ENCODE results near the gene PCDHGA4. TPM values are rescaled to one million over a fixed set of nuclear protein-coding genes. Genes with fewer than 3 reads are reported as not detected.

The PCDHGA4 gene
- total and polyA plus RNA-seq, 10 donors: 0.04 to 4.5 (median 2.0) TPM

DNA sequence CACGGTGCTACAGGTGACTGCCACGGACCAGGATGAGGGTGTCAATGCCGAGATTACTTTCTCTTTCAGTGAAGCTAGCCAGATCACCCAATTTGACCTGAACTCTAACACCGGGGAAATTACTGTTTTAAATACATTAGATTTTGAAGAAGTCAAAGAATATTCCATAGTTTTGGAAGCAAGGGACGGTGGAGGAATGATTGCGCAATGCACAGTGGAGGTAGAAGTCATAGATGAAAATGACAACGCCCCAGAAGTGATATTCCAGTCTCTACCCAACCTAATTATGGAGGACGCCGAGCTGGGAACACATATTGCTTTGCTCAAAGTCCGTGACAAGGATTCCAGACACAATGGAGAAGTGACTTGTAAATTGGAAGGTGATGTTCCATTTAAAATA lies 33.8 kb downstream of the PCDHGA4 start:
- no peak for DNase-seq
- H3K4me1 ChIP-seq: no peaks in the 10 kb centered on the region
- H3K27ac ChIP-seq: no peak overlapping the region
- H3K9me3 ChIP-seq: peaks cover 0 to 97% (median 96%) of the 10 kb centered on the region in 8 donors
- TF ChIP-seq POLR2AphosphoS5 (IDR thresholded peaks at IDR 0.05) (no peak), POLR2A (IDR thresholded peaks at IDR 0.05) (no peak)
- TF ChIP-seq, protein P1, sequence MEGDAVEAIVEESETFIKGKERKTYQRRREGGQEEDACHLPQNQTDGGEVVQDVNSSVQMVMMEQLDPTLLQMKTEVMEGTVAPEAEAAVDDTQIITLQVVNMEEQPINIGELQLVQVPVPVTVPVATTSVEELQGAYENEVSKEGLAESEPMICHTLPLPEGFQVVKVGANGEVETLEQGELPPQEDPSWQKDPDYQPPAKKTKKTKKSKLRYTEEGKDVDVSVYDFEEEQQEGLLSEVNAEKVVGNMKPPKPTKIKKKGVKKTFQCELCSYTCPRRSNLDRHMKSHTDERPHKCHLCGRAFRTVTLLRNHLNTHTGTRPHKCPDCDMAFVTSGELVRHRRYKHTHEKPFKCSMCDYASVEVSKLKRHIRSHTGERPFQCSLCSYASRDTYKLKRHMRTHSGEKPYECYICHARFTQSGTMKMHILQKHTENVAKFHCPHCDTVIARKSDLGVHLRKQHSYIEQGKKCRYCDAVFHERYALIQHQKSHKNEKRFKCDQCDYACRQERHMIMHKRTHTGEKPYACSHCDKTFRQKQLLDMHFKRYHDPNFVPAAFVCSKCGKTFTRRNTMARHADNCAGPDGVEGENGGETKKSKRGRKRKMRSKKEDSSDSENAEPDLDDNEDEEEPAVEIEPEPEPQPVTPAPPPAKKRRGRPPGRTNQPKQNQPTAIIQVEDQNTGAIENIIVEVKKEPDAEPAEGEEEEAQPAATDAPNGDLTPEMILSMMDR (IDR thresholded peaks at IDR 0.05 in 8 of 11, conservative IDR thresholded peaks at IDR 0.05 in 3 of 11): no peak
- 44 to 54% (median 48%) methylated on average over 10 of the region's 10 CpGs for WGBS, 5 donors
- H3K36me3 ChIP-seq: peaks cover 0 to 10% (median 0%) of the 10 kb centered on the region in 6 donors
- intact Hi-C loops (cut with DNase I; ENCODE audit: low total_unique reads): no loop called here
- H3K27me3 ChIP-seq (replicated peaks in 1 of 7): peaks cover 0 to 96% (median 8%) of the 10 kb centered on the region in 7 donors
- no peak overlapping the region for H3K4me3 ChIP-seq

DNA sequence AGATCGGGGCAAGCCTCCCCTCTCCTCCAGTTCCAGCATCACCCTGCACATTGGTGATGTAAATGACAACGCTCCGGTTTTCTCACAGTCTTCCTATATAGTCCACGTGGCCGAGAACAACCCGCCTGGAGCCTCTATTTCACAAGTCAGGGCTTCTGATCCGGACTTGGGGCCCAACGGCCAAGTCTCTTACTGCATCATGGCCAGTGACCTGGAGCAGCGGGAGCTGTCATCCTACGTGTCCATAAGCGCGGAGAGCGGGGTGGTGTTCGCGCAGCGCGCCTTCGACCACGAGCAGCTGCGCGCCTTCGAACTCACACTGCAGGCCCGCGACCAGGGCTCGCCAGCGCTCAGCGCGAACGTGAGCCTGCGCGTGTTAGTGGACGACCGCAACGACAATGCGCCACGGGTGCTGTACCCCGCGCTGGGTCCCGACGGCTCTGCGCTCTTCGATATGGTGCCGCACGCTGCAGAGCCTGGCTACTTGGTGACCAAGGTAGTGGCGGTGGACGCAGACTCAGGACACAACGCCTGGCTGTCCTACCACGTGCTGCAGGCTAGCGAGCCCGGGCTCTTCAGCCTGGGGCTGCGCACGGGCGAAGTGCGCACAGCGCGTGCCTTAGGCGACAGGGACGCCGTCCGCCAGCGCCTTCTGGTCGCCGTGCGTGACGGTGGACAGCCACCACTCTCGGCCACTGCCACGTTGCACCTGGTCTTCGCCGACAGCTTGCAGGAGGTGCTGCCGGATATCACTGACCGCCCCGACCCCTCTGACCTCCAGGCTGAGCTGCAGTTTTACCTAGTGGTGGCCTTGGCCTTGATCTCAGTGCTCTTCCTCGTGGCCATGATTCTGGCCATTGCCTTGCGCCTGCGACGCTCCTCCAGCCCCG lies 34.6 kb downstream of the PCDHGA4 start:
- peaks cover 0 to 10% (median 0%) of the 10 kb centered on the region in 6 donors for H3K36me3 ChIP-seq
- H3K4me1 ChIP-seq: no peaks in the 10 kb centered on the region
- 41 to 53% (median 47%) methylated on average over 51 to 77 of the region's 77 CpGs for WGBS, 5 donors
- no peak overlapping the region for H3K27ac ChIP-seq
- intact Hi-C loops (cut with DNase I; ENCODE audit: low total_unique reads): no loop called here
- H3K9me3 ChIP-seq: peaks cover 0 to 97% (median 96%) of the 10 kb centered on the region in 8 donors
- DNase-seq: no peak
- TF ChIP-seq POLR2A (IDR thresholded peaks at IDR 0.05): no peak
- TF ChIP-seq, protein P1 (IDR thresholded peaks at IDR 0.05 in 8 of 11, conservative IDR thresholded peaks at IDR 0.05 in 3 of 11): no peak
- TF ChIP-seq POLR2AphosphoS5 (IDR thresholded peaks at IDR 0.05): no peak
- H3K4me3 ChIP-seq: peak overlapping the region in 1 of 8 donors; percentile 9
- peaks cover 0 to 96% (median 7%) of the 10 kb centered on the region in 7 donors for H3K27me3 ChIP-seq (replicated peaks in 1 of 7)

DNA sequence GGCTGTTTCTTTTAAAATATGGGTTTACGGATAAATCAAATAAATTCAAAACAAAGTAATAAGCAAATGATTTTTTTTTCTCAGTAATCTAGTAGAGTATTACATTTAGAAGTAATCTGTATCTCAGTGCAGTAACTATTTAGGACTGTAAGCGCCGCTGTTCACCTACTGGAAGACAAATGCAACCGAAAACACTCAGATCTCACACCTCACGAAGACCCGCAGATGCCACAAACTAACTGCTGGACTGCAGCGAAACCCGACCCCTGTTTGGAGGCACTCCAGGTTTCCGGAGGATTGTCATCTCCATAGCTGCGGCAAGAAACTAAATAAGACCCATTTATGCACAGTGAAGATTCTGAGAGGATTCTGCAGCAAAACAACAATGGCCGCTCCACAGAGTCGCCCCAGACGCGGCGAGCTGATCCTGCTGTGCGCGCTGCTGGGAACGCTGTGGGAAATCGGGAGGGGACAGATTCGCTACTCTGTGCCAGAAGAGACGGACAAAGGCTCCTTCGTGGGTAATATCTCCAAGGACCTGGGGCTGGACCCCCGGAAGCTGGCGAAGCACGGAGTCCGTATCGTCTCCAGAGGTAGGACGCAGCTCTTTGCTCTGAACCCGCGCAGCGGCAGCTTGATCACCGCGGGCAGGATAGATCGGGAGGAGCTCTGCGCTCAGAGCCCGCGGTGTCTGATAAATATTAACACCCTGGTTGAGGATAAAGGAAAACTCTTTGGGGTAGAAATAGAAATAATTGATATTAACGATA lies 37.8 kb downstream of the PCDHGA4 start, which contains the start of gene PCDHGA8:
Gene PCDHGA8 (plus strand): TSS at position 205 of the 770 bp plus-strand sequence. CDS start 181 bp downstream, at position 386.
- H3K27ac ChIP-seq: no peak within 1 kb of the TSS
- TF ChIP-seq, protein P1 (IDR thresholded peaks at IDR 0.05 in 8 of 11, conservative IDR thresholded peaks at IDR 0.05 in 3 of 11): no peak
- TF ChIP-seq POLR2A (IDR thresholded peaks at IDR 0.05) (no peak), POLR2AphosphoS5 (IDR thresholded peaks at IDR 0.05) (no peak)
- peaks cover 0 to 96% (median 85%) of the 10 kb centered on the region in 8 donors for H3K9me3 ChIP-seq
- no peaks in the 10 kb centered on the region for H3K4me1 ChIP-seq
- WGBS, 5 donors: 29 to 36% (median 32%) methylated on average over 32 to 38 of the region's 38 CpGs
- H3K36me3 ChIP-seq: peaks cover 0 to 10% (median 0%) of the 10 kb centered on the region in 6 donors
- DNase-seq: no peak
- intact Hi-C loops (cut with DNase I; ENCODE audit: low total_unique reads): no loop called here
- H3K27me3 ChIP-seq (replicated peaks in 1 of 7): peaks cover 0 to 96% (median 11%) of the 10 kb centered on the region in 7 donors
- H3K4me3 ChIP-seq: peak within 1 kb of the TSS in 1 of 8 donors; percentile 6

Measured in spleen (tissue), 11 donors.